Spleen (tissue), 11 donors: ENCODE results near the gene RPL13A. TPM values are rescaled to one million over a fixed set of nuclear protein-coding genes. Genes with fewer than 3 reads are reported as not detected.

Source experiments
- DNase-seq: peaks from one replicate; pipeline ENCODE4 v3.0.0-alpha.2; 2020
- H3K27ac ChIP-seq, 8 donors: fragments of 200-600 bp; sonication (generic) in 7 of 8; 1 replicate in 4 of 8; 2 replicates in 4 of 8; pipeline versions ENCODE4 v1.5.0 to v1.8.0; 2016 to 2021; ENCODE audit warnings: inconsistent platforms in 4 of 8, mild to moderate bottlenecking in 4 of 8, moderate library complexity in 1 of 8
- H3K27me3 ChIP-seq, 7 donors: fragments of 200-600 bp; sonication (generic) in 6 of 7; replicated peaks in 1 of 7; 1 replicate in 4 of 7; 2 replicates in 3 of 7; pipeline versions ENCODE4 v1.5.0 to v1.8.0; 2016 to 2021; ENCODE audit warnings: inconsistent platforms in 3 of 7, mild to moderate bottlenecking in 1 of 7
- H3K36me3 ChIP-seq, 6 donors: fragments of 200-600 bp; sonication (generic) in 5 of 6; 1 replicate in 4 of 6; 2 replicates in 2 of 6; pipeline versions ENCODE4 v1.5.0 to v1.8.0; 2016 to 2021; ENCODE audit warnings: inconsistent platforms in 2 of 6
- H3K4me1 ChIP-seq, 6 donors: fragments of 200-600 bp; sonication (generic) in 5 of 6; 1 replicate in 3 of 6; 2 replicates in 3 of 6; pipeline versions ENCODE4 v1.5.0 to v1.8.0; 2016 to 2021; ENCODE audit warnings: inconsistent platforms in 3 of 6
- H3K4me3 ChIP-seq, 8 donors: fragments of 200-600 bp; sonication (generic) in 7 of 8; 1 replicate in 4 of 8; 2 replicates in 4 of 8; pipeline versions ENCODE4 v1.5.0 to v1.8.0; 2016 to 2021; ENCODE audit warnings: inconsistent platforms in 4 of 8, mild to moderate bottlenecking in 4 of 8, moderate library complexity in 2 of 8
- H3K9me3 ChIP-seq, 8 donors: fragments of 200-600 bp; sonication (generic) in 7 of 8; 1 replicate in 4 of 8; 2 replicates in 4 of 8; pipeline versions ENCODE4 v1.5.0 to v1.8.0; 2016 to 2021; ENCODE audit warnings: inconsistent platforms in 4 of 8
- POLR2A ChIP-seq, 3 donors: fragments of 450-650 bp; IDR thresholded peaks; one replicate each; pipeline ENCODE4 v1.5.1; 2017; ENCODE audit warnings: antibody characterized with exemption in 3 of 3, mild to moderate bottlenecking in 1 of 3
- POLR2AphosphoS5 ChIP-seq, 3 donors: sonication (generic); formaldehyde crosslinking; IDR thresholded peaks; one replicate each; pipeline ENCODE4 v1.5.1; 2017; ENCODE audit warnings: antibody characterized with exemption in 3 of 3
- WGBS, 5 donors: extraction: QIAGEN DNeasy Blood & Tissue Kit in 3 of 5; methylation state at CpG; one replicate each; pipeline versions ENCODE4 v1.1.5 to v1.1.7; 2013 to 2018; 5-methylcytosine and 5-hydroxymethylcytosine counted together
- intact Hi-C: fragments of 100-400 bp; cut with DNase I; formaldehyde crosslinking; loops from one replicate; pipeline ENCODE4 v1.15.0; 2023; ENCODE audit warnings: low total_unique reads
- polyA plus RNA-seq, 3 donors: library from polyadenylated mRNA; stranded (reverse); fragments of 200-250 nt; gene quantifications; one replicate each; pipeline ENCODE4 v1.2.1, GENCODE V29; 2013
- total RNA-seq, 7 donors: library from RNA; depleted of rRNA in 3 of 7; stranded (reverse); fragments of >200 nt in 3 of 7; fragmentation: NEBNext Ultra II Directional in 4 of 7; extraction: Animal tissue kit (Norgen Biotek cat#: 25700) in 4 of 7; gene quantifications; one replicate each; pipeline versions ENCODE4 v1.1.0 to v1.2.1, GENCODE V29; 2016 to 2021
- TF ChIP-seq, protein P1 (sequence below), 11 experiments: fragments of 200-600 bp in 7 of 11; fragments of 450-650 bp in 4 of 11; sonication (generic) in 4 of 11; IDR thresholded peaks in 8 of 11; conservative IDR thresholded peaks in 3 of 11; 1 replicate in 7 of 11; 2 replicates in 4 of 11; pipeline versions ENCODE4 v1.4.0 to v1.8.0; 2016 to 2021; ENCODE audit warnings: antibody characterized with exemption in 11 of 11, inconsistent platforms in 4 of 11, mild to moderate bottlenecking in 1 of 11
- donor health status: healthy with polysubstance abuse.
- donor health status: DM: no; HTN: no; CAD: no; lungs with moderate emphysema.
- donor health status: DM: no; HTN: no; CAD: no.
- donor health status: Bipolar disorder and iron deficiency.
- donor health status: healthy.
- donor health status: DM: no; HTN: no; CAD: no.
- donor health status: DM: yes; HTN: yes; CAD: no.

Gene RPL13A
- total and polyA plus RNA-seq, 10 donors, result 2,521 to 7,408 (median 3,003) TPM

DNA sequence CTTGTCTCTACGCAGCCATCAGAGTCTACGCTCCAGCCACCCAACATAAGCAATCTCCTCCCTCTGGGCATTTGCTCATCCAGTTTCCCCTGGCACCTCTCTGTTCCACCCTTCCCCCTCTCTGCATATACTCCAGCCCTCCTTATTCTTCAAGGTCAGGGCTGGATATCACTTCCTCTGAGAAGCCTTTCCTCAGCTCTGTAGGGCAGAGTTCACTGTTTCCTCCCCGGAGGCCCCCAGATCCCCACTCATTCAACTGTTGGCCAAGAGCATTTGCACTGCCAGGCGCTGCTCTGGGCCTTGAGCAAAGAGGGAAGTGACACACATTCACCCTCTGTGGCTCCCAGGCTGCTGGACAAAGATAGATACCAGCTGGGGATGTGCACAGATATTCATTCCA, 28.4 kb downstream of the RPL13A start:
- Histone ChIP-seq H3K9me3 (no peaks in the 10 kb centered on the region), H3K36me3 (peaks cover 0 to 66% (median 2%) of the 10 kb centered on the region in 6 donors), H3K27ac (peak overlapping the region in 6 of 8 donors; percentile 46 to 93 (median 72)), H3K27me3 (no peaks in the 10 kb centered on the region), H3K4me1 (peaks cover 30 to 84% (median 62%) of the 10 kb centered on the region in 6 donors), H3K4me3 (peak overlapping the region in 2 of 8 donors; percentile 71 to 92)
- intact Hi-C loops, result no loop called here
- peak in 2 of 3 donors; percentile 54 to 75 for TF ChIP-seq POLR2AphosphoS5 (IDR thresholded peaks at IDR 0.05)
- TF ChIP-seq POLR2A (IDR thresholded peaks at IDR 0.05), result no peak
- TF ChIP-seq, protein P1, sequence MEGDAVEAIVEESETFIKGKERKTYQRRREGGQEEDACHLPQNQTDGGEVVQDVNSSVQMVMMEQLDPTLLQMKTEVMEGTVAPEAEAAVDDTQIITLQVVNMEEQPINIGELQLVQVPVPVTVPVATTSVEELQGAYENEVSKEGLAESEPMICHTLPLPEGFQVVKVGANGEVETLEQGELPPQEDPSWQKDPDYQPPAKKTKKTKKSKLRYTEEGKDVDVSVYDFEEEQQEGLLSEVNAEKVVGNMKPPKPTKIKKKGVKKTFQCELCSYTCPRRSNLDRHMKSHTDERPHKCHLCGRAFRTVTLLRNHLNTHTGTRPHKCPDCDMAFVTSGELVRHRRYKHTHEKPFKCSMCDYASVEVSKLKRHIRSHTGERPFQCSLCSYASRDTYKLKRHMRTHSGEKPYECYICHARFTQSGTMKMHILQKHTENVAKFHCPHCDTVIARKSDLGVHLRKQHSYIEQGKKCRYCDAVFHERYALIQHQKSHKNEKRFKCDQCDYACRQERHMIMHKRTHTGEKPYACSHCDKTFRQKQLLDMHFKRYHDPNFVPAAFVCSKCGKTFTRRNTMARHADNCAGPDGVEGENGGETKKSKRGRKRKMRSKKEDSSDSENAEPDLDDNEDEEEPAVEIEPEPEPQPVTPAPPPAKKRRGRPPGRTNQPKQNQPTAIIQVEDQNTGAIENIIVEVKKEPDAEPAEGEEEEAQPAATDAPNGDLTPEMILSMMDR (IDR thresholded peaks at IDR 0.05 in 8 of 11, conservative IDR thresholded peaks at IDR 0.05 in 3 of 11), result no peak
- peak; percentile 85 for DNase-seq
- WGBS, 5 donors, result 20 to 48% (median 39%) methylated on average over 4 of the region's 4 CpGs

- Histone ChIP-seq H3K4me1 (peaks cover 18 to 62% (median 48%) of the 10 kb centered on the region in 6 donors), H3K4me3 (no peak overlapping the region), H3K9me3 (no peaks in the 10 kb centered on the region), H3K27ac (peak overlapping the region in 3 of 8 donors; percentile 19 to 93 (median 87)), H3K27me3 (no peaks in the 10 kb centered on the region), H3K36me3 (peaks cover 0 to 87% (median 15%) of the 10 kb centered on the region in 6 donors)
- TF ChIP-seq, protein P1 (IDR thresholded peaks at IDR 0.05 in 8 of 11, conservative IDR thresholded peaks at IDR 0.05 in 3 of 11), result no peak
- TF ChIP-seq POLR2AphosphoS5 (IDR thresholded peaks at IDR 0.05) (no peak), POLR2A (IDR thresholded peaks at IDR 0.05) (no peak)
- WGBS, 5 donors, result 93 to 99% (median 98%) methylated on average over 3 of the region's 3 CpGs
- intact Hi-C loops, result no loop called here
- peak; percentile 59 for DNase-seq
These were observed 30.6 kb downstream of the RPL13A start for GRCh38 chr19:49518033-49518432.

- no peak overlapping the region for H3K4me3 ChIP-seq
- 79 to 91% (median 85%) methylated on average over 13 of the region's 13 CpGs for WGBS, 5 donors
- peaks cover 2 to 34% (median 24%) of the 10 kb centered on the region in 6 donors for H3K4me1 ChIP-seq
- intact Hi-C loops, result no loop called here
- no peaks in the 10 kb centered on the region for H3K27me3 ChIP-seq
- peak; percentile 66 for DNase-seq
- TF ChIP-seq, protein P1 (IDR thresholded peaks at IDR 0.05 in 8 of 11, conservative IDR thresholded peaks at IDR 0.05 in 3 of 11), result no peak
- TF ChIP-seq POLR2A (IDR thresholded peaks at IDR 0.05), result no peak
- TF ChIP-seq POLR2AphosphoS5 (IDR thresholded peaks at IDR 0.05), result peak in 2 of 3 donors; percentile 55 to 65
- H3K36me3 ChIP-seq, result peaks cover 0 to 98% (median 23%) of the 10 kb centered on the region in 6 donors
- no peaks in the 10 kb centered on the region for H3K9me3 ChIP-seq
- peak overlapping the region in 5 of 8 donors; percentile 13 to 62 (median 46) for H3K27ac ChIP-seq
These were observed 33.4 kb downstream of the RPL13A start for GRCh38 chr19:49520705-49521319.

DNA sequence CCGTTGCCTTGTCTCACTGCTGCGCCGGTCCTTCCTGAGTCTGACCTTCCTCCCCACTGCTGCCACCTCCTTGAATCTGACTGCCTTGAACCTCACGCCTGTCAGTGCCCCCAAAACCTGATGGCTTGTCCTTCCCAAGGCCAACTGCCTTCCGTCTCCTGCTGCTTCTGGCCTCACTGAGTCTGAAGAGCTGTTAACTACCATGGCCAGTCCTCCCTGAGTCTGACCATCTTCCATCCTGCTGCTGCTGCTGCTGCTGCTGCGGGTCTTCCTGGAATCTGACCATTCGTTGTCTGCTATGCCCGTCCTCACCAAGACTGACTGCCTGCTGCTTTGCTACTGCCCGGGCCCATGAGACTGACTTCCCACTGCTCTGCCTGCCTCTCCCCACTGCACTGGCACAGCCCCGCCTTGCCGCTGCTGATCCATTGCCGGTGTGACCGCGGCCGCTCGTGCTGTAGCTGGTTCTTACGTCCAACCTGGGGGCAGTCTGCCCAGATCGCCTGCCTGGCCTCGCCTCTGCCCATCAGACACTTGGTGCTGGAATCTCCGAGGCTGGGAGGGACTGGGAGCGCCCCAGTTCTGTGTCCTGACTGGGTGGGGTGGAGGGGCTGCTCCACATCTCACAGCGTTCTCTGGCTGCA, 37.5 kb downstream of the RPL13A start:
- H3K4me1 ChIP-seq, result peaks cover 0 to 30% (median 23%) of the 10 kb centered on the region in 6 donors
- no peak overlapping the region for H3K27ac ChIP-seq
- intact Hi-C loops, result no loop called here
- H3K36me3 ChIP-seq, result peaks cover 0 to 81% (median 30%) of the 10 kb centered on the region in 6 donors
- WGBS, 5 donors, result 80 to 92% (median 89%) methylated on average over 12 to 22 of the region's 22 CpGs
- peak in 2 of 3 donors; percentile 12 to 65 for TF ChIP-seq POLR2AphosphoS5 (IDR thresholded peaks at IDR 0.05)
- TF ChIP-seq, protein P1 (IDR thresholded peaks at IDR 0.05 in 8 of 11, conservative IDR thresholded peaks at IDR 0.05 in 3 of 11), result no peak
- TF ChIP-seq POLR2A (IDR thresholded peaks at IDR 0.05), result no peak
- no peaks in the 10 kb centered on the region for H3K27me3 ChIP-seq
- no peaks in the 10 kb centered on the region for H3K9me3 ChIP-seq
- peak; percentile 47 for DNase-seq
- no peak overlapping the region for H3K4me3 ChIP-seq
